HCT116 (cell line): ENCODE data around the gene RNF207.

Experiments
- MAX ChIP-seq: IDR thresholded peaks from 2 replicates; pipeline ENCODE4 v1.6.1; 2012
- POLR2A ChIP-seq: IDR thresholded peaks from 2 replicates; pipeline ENCODE4 v1.7.0; 2011; ENCODE audit warnings: borderline replicate concordance; ENCODE audit not compliant: insufficient read depth, insufficient read length; ENCODE audit errors: extremely low read depth
- POLR2AphosphoS5 ChIP-seq: IDR thresholded peaks from 2 replicates; pipeline ENCODE4 v1.6.1; 2011; ENCODE audit warnings: mild to moderate bottlenecking, low read depth, low read length, moderate library complexity
- REST ChIP-seq: IDR thresholded peaks from 2 replicates; pipeline ENCODE4 v1.6.1; 2012; ENCODE audit warnings: low read depth
- ZFX ChIP-seq: fragments of 450-650 bp; IDR thresholded peaks from 2 replicates; pipeline ENCODE4 v1.6.1; 2017
- TF ChIP-seq, protein P1 (sequence below), 3 experiments: fragments of 200-600 bp in 1 of 3; sonication (generic) in 1 of 3; IDR thresholded peaks in 2 of 3; conservative IDR thresholded peaks in 1 of 3; 2 replicates each; pipeline ENCODE4 v1.5.1; 2012 to 2017; ENCODE audit warnings: low read depth in 2 of 3, low read length in 2 of 3, antibody characterized with exemption in 1 of 3, borderline replicate concordance in 1 of 3, control low read depth in 1 of 3, mild to moderate bottlenecking in 1 of 3, mixed read lengths in 1 of 3, mixed run types in 1 of 3, moderate library complexity in 1 of 3; ENCODE audit not compliant: insufficient read depth in 1 of 3

DNA sequence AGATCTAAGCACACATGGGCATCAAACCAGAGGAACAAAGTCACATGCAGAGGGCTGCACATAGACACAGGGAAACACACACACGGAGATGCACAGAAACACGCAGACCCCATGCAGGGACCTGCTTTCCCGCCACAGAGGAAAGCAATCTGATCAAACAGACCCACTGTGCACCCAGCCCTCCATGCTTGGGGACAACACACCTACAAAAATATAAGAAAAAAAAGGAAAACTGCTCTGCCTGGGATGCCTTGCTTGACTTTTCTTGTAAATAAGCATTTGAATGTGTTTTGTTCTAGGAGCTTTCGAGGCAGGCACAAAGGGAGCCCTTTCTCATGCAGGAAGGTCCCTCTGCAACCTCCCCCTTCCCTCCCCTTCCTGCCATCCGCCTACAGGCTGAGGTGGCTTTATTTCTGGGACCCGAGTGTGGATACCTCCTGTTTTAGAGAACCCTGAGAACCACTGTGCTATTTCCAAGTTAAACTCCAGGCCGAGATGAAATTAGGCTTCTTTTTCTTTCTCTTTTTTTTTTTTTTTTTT is 33.4 kb downstream of the RNF207 start:
- TF ChIP-seq, protein P1, sequence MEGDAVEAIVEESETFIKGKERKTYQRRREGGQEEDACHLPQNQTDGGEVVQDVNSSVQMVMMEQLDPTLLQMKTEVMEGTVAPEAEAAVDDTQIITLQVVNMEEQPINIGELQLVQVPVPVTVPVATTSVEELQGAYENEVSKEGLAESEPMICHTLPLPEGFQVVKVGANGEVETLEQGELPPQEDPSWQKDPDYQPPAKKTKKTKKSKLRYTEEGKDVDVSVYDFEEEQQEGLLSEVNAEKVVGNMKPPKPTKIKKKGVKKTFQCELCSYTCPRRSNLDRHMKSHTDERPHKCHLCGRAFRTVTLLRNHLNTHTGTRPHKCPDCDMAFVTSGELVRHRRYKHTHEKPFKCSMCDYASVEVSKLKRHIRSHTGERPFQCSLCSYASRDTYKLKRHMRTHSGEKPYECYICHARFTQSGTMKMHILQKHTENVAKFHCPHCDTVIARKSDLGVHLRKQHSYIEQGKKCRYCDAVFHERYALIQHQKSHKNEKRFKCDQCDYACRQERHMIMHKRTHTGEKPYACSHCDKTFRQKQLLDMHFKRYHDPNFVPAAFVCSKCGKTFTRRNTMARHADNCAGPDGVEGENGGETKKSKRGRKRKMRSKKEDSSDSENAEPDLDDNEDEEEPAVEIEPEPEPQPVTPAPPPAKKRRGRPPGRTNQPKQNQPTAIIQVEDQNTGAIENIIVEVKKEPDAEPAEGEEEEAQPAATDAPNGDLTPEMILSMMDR (IDR thresholded peaks at IDR 0.05 in 2 of 3, conservative IDR thresholded peaks at IDR 0.05 in 1 of 3; ENCODE audit: borderline replicate concordance in 1 of 3, insufficient read depth in 1 of 3, low read depth in 2 of 3, low read length in 2 of 3), result no peak
- TF ChIP-seq REST (no peak), POLR2AphosphoS5 (no peak), POLR2A (no peak), ZFX (no peak), MAX (no peak)
